ENCODE data around the gene SPPL2B. TPM values are rescaled to one million over a fixed set of nuclear protein-coding genes. Genes with fewer than 3 reads are reported as not detected.

Gene SPPL2B
- total RNA-seq, 1 donor: 32.6 TPM

DNA sequence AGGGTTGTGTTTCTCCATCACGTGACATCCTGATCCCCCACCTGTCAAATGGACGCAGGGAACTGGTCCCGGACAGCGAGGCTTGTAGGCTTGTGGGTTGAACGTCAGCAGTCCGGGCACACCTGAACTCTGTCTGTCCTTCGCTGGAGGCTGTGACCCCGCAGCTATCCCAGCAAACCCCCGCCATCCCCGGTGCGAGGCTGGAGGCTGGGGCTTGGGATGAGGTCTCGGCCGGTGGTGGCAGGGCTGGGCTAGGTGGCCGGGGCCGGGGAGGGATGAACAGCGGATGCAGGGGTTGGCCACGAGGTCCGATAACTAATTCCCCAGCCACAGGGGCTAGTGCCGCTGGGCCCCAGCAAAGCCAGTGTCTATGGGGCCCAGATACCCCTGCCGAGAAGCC is 8.9 kb upstream of the SPPL2B start:
- TF ChIP-seq, protein P1, sequence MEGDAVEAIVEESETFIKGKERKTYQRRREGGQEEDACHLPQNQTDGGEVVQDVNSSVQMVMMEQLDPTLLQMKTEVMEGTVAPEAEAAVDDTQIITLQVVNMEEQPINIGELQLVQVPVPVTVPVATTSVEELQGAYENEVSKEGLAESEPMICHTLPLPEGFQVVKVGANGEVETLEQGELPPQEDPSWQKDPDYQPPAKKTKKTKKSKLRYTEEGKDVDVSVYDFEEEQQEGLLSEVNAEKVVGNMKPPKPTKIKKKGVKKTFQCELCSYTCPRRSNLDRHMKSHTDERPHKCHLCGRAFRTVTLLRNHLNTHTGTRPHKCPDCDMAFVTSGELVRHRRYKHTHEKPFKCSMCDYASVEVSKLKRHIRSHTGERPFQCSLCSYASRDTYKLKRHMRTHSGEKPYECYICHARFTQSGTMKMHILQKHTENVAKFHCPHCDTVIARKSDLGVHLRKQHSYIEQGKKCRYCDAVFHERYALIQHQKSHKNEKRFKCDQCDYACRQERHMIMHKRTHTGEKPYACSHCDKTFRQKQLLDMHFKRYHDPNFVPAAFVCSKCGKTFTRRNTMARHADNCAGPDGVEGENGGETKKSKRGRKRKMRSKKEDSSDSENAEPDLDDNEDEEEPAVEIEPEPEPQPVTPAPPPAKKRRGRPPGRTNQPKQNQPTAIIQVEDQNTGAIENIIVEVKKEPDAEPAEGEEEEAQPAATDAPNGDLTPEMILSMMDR (IDR thresholded peaks at IDR 0.05; ENCODE audit: extremely low read depth, low read depth, low read length): no peak

DNA sequence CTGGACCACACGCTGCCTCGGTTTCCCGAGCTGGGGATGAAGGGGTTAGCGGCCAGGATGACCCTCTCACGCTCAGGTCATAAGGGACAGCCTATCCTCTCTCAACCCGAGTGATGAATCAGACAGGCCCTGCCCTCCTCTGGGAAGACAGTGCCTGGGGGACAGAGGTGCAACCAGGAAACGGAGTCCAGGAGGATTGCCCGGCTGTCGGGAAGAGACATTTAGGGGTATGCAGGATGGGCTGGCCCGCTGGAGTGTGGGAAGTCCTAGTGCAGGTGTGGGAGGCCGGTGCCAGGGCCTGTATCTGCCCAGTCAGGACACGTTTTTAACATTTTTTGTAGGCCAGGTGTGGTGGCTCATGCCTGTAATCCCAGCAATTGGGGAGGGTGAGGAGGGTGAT is 8.4 kb upstream of the SPPL2B start:
- H3K36me3 ChIP-seq (ENCODE audit: insufficient read depth, low read length): peaks cover 4% of the 10 kb centered on the region
- peaks cover 6% of the 10 kb centered on the region for H3K79me2 ChIP-seq (ENCODE audit: insufficient read depth, low read length)
- H2AFZ ChIP-seq (ENCODE audit: low read length): no peak overlapping the region
- H3K9me3 ChIP-seq (ENCODE audit: low read depth, low read length): no peaks in the 10 kb centered on the region
- no peak overlapping the region for H3K4me2 ChIP-seq (ENCODE audit: insufficient read depth, low read length)
- no peak for DNase-seq (ENCODE audit: insufficient read length, low spot score, missing footprints)
- H4K20me1 ChIP-seq (ENCODE audit: insufficient read depth, low read length): peaks cover 4% of the 10 kb centered on the region
- H3K4me1 ChIP-seq (ENCODE audit: insufficient read depth, low read length): peaks cover 7% of the 10 kb centered on the region
- no peak overlapping the region for H3K4me3 ChIP-seq (ENCODE audit: insufficient read depth, low read length)
- H3K27ac ChIP-seq (ENCODE audit: low read depth, low read length): no peak overlapping the region
- TF ChIP-seq, protein P1 (IDR thresholded peaks at IDR 0.05; ENCODE audit: extremely low read depth, low read depth, low read length): no peak
- no peaks in the 10 kb centered on the region for H3K27me3 ChIP-seq (ENCODE audit: insufficient read depth, low read length)

More for the DNA sequence above, 8.9 kb upstream of the SPPL2B start:
- Histone ChIP-seq H3K9me3 (ENCODE audit: low read depth, low read length) (no peaks in the 10 kb centered on the region), H3K36me3 (ENCODE audit: insufficient read depth, low read length) (peaks cover 4% of the 10 kb centered on the region), H3K4me3 (ENCODE audit: insufficient read depth, low read length) (no peak overlapping the region), H3K79me2 (ENCODE audit: insufficient read depth, low read length) (peaks cover 1% of the 10 kb centered on the region), H3K27me3 (ENCODE audit: insufficient read depth, low read length) (no peaks in the 10 kb centered on the region), H2AFZ (ENCODE audit: low read length) (no peak overlapping the region), H4K20me1 (ENCODE audit: insufficient read depth, low read length) (no peaks in the 10 kb centered on the region), H3K4me1 (ENCODE audit: insufficient read depth, low read length) (peaks cover 7% of the 10 kb centered on the region), H3K27ac (ENCODE audit: low read depth, low read length) (no peak overlapping the region), H3K4me2 (ENCODE audit: insufficient read depth, low read length) (no peak overlapping the region)
- DNase-seq (ENCODE audit: insufficient read length, low spot score, missing footprints): no peak

DNA sequence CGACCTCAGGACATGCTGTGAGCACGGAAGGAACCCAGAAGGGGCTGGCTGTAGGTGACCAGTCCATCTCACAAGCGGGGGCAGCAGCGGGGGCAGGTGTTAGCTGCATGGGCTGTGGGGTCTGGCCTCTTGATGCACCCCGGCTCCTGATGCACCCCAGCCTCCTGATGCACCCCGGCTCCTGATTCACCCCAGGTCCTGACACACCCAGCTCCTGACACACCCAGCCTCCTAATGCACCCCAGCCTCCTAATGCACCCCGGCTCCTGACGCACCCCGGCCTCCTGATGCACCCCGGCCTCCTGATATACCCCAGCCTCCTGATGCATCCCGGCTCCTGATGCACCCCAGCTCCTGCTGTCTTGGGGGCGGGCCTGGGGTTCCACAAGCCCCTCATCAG is 7.5 kb upstream of the SPPL2B start:
- no peak overlapping the region for H2AFZ ChIP-seq (ENCODE audit: low read length)
- no peak overlapping the region for H3K4me3 ChIP-seq (ENCODE audit: insufficient read depth, low read length)
- H3K36me3 ChIP-seq (ENCODE audit: insufficient read depth, low read length): peaks cover 7% of the 10 kb centered on the region
- H3K27me3 ChIP-seq (ENCODE audit: insufficient read depth, low read length): no peaks in the 10 kb centered on the region
- TF ChIP-seq, protein P1 (IDR thresholded peaks at IDR 0.05; ENCODE audit: extremely low read depth, low read depth, low read length): no peak
- peaks cover 4% of the 10 kb centered on the region for H4K20me1 ChIP-seq (ENCODE audit: insufficient read depth, low read length)
- no peak for DNase-seq (ENCODE audit: insufficient read length, low spot score, missing footprints)
- no peaks in the 10 kb centered on the region for H3K9me3 ChIP-seq (ENCODE audit: low read depth, low read length)
- H3K27ac ChIP-seq (ENCODE audit: low read depth, low read length): no peak overlapping the region
- H3K4me1 ChIP-seq (ENCODE audit: insufficient read depth, low read length): peaks cover 7% of the 10 kb centered on the region
- H3K4me2 ChIP-seq (ENCODE audit: insufficient read depth, low read length): no peak overlapping the region
- peaks cover 15% of the 10 kb centered on the region for H3K79me2 ChIP-seq (ENCODE audit: insufficient read depth, low read length)

DNA sequence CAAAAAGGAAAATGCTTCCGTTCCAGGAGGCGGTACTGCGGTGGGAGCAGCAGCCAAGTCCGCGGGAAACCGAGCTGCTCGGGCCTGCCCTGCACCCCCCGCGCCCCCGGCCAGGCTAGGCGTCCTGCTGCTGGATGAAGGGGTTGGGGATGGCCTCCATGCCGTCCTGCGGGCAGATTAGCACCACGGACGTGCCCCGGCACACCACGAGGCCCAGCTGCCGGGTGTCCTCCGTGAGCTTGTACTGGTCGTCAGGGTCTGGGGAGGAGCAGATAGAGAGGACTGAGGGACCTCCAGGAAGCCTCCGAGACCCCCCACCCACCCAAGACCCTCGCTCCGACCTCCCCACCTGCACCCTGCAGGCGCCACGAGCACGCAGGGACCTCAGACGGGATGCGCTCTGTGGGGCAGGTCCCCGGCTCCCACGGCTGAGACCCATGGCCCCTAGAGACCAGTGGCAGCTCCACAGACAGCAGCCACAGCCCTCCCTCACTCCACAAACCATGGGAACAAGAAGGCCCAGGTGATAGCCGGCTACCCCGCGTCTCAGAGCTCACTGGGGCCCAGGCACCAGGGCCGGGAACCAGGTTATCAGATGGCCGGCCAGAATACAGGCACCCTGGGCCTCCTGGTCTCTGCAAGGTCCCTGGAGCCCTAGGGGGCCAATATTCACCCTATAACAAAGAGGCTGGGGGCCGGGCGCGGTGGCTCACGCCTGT is 6.8 kb upstream of the SPPL2B start:
- H3K4me1 ChIP-seq (ENCODE audit: insufficient read depth, low read length): peaks cover 5% of the 10 kb centered on the region
- H3K36me3 ChIP-seq (ENCODE audit: insufficient read depth, low read length): peaks cover 11% of the 10 kb centered on the region
- peaks cover 23% of the 10 kb centered on the region for H3K79me2 ChIP-seq (ENCODE audit: insufficient read depth, low read length)
- H3K4me3 ChIP-seq (ENCODE audit: insufficient read depth, low read length): no peak overlapping the region
- H4K20me1 ChIP-seq (ENCODE audit: insufficient read depth, low read length): peaks cover 6% of the 10 kb centered on the region
- TF ChIP-seq, protein P1 (IDR thresholded peaks at IDR 0.05; ENCODE audit: extremely low read depth, low read depth, low read length): no peak
- no peaks in the 10 kb centered on the region for H3K9me3 ChIP-seq (ENCODE audit: low read depth, low read length)
- no peak for DNase-seq (ENCODE audit: insufficient read length, low spot score, missing footprints)
- H3K27ac ChIP-seq (ENCODE audit: low read depth, low read length): no peak overlapping the region
- H3K4me2 ChIP-seq (ENCODE audit: insufficient read depth, low read length): no peak overlapping the region
- H2AFZ ChIP-seq (ENCODE audit: low read length): no peak overlapping the region
- no peaks in the 10 kb centered on the region for H3K27me3 ChIP-seq (ENCODE audit: insufficient read depth, low read length)

Measured in osteoblast (primary cell).